Measurements from ENCODE around the gene LY6G5C. TPM values are rescaled to one million over a fixed set of nuclear protein-coding genes. Genes with fewer than 3 reads are reported as not detected.

The LY6G5C gene
- total and polyA plus RNA-seq, 7 donors, result 0.68 to 3.2 (median 1.5) TPM; not detected in 1

GRCh38 chr6:31643818-31644454, 36.9 kb downstream of the LY6G5C start:
- intact Hi-C loops (cut with DNase I), result no loop called here
- DNase-seq, result no peak
- TF ChIP-seq CTCF (IDR thresholded peaks at IDR 0.05) (no peak), POLR2AphosphoS5 (IDR thresholded peaks at IDR 0.05) (no peak), EP300 (IDR thresholded peaks at IDR 0.05) (no peak), POLR2A (IDR thresholded peaks at IDR 0.05) (no peak)
- H3K27ac ChIP-seq, result no peak overlapping the region
- no peaks in the 10 kb centered on the region for H3K4me1 ChIP-seq
- no peaks in the 10 kb centered on the region for H3K27me3 ChIP-seq
- H3K36me3 ChIP-seq, result peaks cover 77 to 98% (median 87%) of the 10 kb centered on the region in 4 donors
- H3K4me3 ChIP-seq, result no peak overlapping the region
- WGBS, 2 donors, result 91 to 92% methylated on average over 17 of the region's 17 CpGs
- H3K9me3 ChIP-seq, result no peaks in the 10 kb centered on the region

GRCh38 chr6:31642798-31643570, 37.9 kb downstream of the LY6G5C start:
- H3K36me3 ChIP-seq, result peaks cover 69 to 96% (median 83%) of the 10 kb centered on the region in 4 donors
- no peaks in the 10 kb centered on the region for H3K9me3 ChIP-seq
- TF ChIP-seq POLR2A (IDR thresholded peaks at IDR 0.05) (no peak), POLR2AphosphoS5 (IDR thresholded peaks at IDR 0.05) (no peak), CTCF (IDR thresholded peaks at IDR 0.05) (no peak), EP300 (IDR thresholded peaks at IDR 0.05) (no peak)
- WGBS, 2 donors, result 89 to 93% methylated on average over 6 of the region's 6 CpGs
- DNase-seq, result no peak
- H3K4me1 ChIP-seq, result no peaks in the 10 kb centered on the region
- no peak overlapping the region for H3K4me3 ChIP-seq
- intact Hi-C loops (cut with DNase I), result no loop called here
- H3K27me3 ChIP-seq, result no peaks in the 10 kb centered on the region
- no peak overlapping the region for H3K27ac ChIP-seq

- no peak for DNase-seq
- H3K27ac ChIP-seq, result no peak overlapping the region
- TF ChIP-seq EP300 (IDR thresholded peaks at IDR 0.05) (no peak), POLR2AphosphoS5 (IDR thresholded peaks at IDR 0.05) (no peak), POLR2A (IDR thresholded peaks at IDR 0.05) (no peak), CTCF (IDR thresholded peaks at IDR 0.05) (no peak)
- H3K27me3 ChIP-seq, result no peaks in the 10 kb centered on the region
- H3K9me3 ChIP-seq, result no peaks in the 10 kb centered on the region
- intact Hi-C loops (cut with DNase I), result no loop called here
- no peak overlapping the region for H3K4me3 ChIP-seq
- H3K4me1 ChIP-seq, result no peaks in the 10 kb centered on the region
- WGBS, 2 donors, result 87 to 89% methylated on average over 4 of the region's 4 CpGs
- peaks cover 68 to 96% (median 84%) of the 10 kb centered on the region in 4 donors for H3K36me3 ChIP-seq
These were observed 39.5 kb downstream of the LY6G5C start for GRCh38 chr6:31641370-31641769.

- H3K27me3 ChIP-seq, result no peaks in the 10 kb centered on the region
These were observed 40.3 kb downstream of the LY6G5C start for GRCh38 chr6:31640612-31641011.

More at GRCh38 chr6:31640612-31641011, 40.3 kb downstream of the LY6G5C start:
- intact Hi-C loops (cut with DNase I), result no loop called here
- WGBS, 2 donors, result 94 to 95% methylated on average over 6 of the region's 6 CpGs
- Histone ChIP-seq H3K36me3 (peaks cover 68 to 96% (median 89%) of the 10 kb centered on the region in 4 donors), H3K4me3 (no peak overlapping the region), H3K9me3 (no peaks in the 10 kb centered on the region), H3K4me1 (no peaks in the 10 kb centered on the region), H3K27ac (no peak overlapping the region)
- TF ChIP-seq POLR2A (IDR thresholded peaks at IDR 0.05), result no peak
- TF ChIP-seq EP300 (IDR thresholded peaks at IDR 0.05), result no peak
- no peak for TF ChIP-seq POLR2AphosphoS5 (IDR thresholded peaks at IDR 0.05)
- no peak for TF ChIP-seq CTCF (IDR thresholded peaks at IDR 0.05)
- DNase-seq, result no peak

Measured in sigmoid colon (tissue), 7 donors.